ENCODE data around the gene LDLRAD4. TPM values are rescaled to one million over a fixed set of nuclear protein-coding genes. Genes with fewer than 3 reads are reported as not detected.

LDLRAD4 gene
- total and polyA plus RNA-seq, 2 donors (not counting 1 experiment from before 2014, with no cell fraction given): 13.9 to 35.7 TPM

- Histone ChIP-seq H2AFZ (ENCODE audit: insufficient read depth, low read depth, low read length, poor library complexity, severe bottlenecking) (no peak overlapping the region), H3K4me2 (replicated peaks; ENCODE audit: low read depth, low read length, poor library complexity, severe bottlenecking) (no peak overlapping the region), H3K4me3 (ENCODE audit: control extremely low read depth in 1 of 5, extremely low read depth in 1 of 5, insufficient read depth in 1 of 5, low read depth in 2 of 5, low read length in 4 of 5) (no peak overlapping the region), H3K27ac (ENCODE audit: low read length in 2 of 2) (no peak overlapping the region), H3K79me2 (ENCODE audit: control insufficient read depth, insufficient read depth, low read length) (peaks cover 17% of the 10 kb centered on the region), H4K20me1 (ENCODE audit: control insufficient read depth, insufficient read depth, low read length, poor library complexity, severe bottlenecking) (no peaks in the 10 kb centered on the region), H3K27me3 (replicated peaks in 1 of 4; ENCODE audit: control extremely low read depth in 1 of 4, control insufficient read depth in 3 of 4, insufficient read depth in 4 of 4, low read length in 3 of 4) (peaks cover 0 to 25% (median 7%) of the 10 kb centered on the region in 4 experiments), H3K9me3 (ENCODE audit: control extremely low read depth in 1 of 3, control insufficient read depth in 2 of 3, insufficient read depth in 1 of 3, low read length in 2 of 3) (peaks cover 0 to 3% (median 0%) of the 10 kb centered on the region in 3 donors), H3K4me1 (ENCODE audit: control insufficient read depth in 2 of 2, insufficient read depth in 2 of 2, low read length in 2 of 2) (peaks cover 7% of the 10 kb centered on the region in 2 donors), H3K9ac (ENCODE audit: low read length) (no peak overlapping the region), H3K36me3 (replicated peaks in 1 of 2; ENCODE audit: control extremely low read depth in 1 of 2, control insufficient read depth in 1 of 2, extremely low read depth in 1 of 2, insufficient read depth in 2 of 2, low read length in 1 of 2) (no peaks in the 10 kb centered on the region)
- peaks cover 17% of the 10 kb centered on the region for H3K4me1 Mint-ChIP-seq
- intact Hi-C loops (cut with micrococcal nuclease): loop anchor here (1.0 kb wide), 1 partner anchor 8 kb away; no protein-coding TSS in a partner anchor
- peaks cover 27% of the 10 kb centered on the region for H3K27me3 Mint-ChIP-seq
- ATAC-seq (ENCODE audit: low read depth) (no peak), DNase-seq (no peak)
- TF ChIP-seq CTCF (IDR thresholded peaks at IDR 0.05) (no peak), EZH2 (IDR thresholded peaks at IDR 0.05; ENCODE audit: borderline replicate concordance, insufficient read depth, low read depth, low read length, poor library complexity, severe bottlenecking) (no peak)
- ChIA-PET CTCF (no interaction called here), POLR2A (no interaction called here)
- H3K9me3 Mint-ChIP-seq (ENCODE audit: insufficient read depth): no peaks in the 10 kb centered on the region
- H3K27ac Mint-ChIP-seq: no peak overlapping the region
- no peak overlapping the region for H3K4me3 Mint-ChIP-seq
- WGBS (ENCODE audit: insufficient coverage): 80% methylated on average over 1 of the region's 3 CpGs
Measured at GRCh38 chr18:13456736-13457271, 238.2 kb downstream of the LDLRAD4 start.

GRCh38 chr18:13457327-13457726 is 238.8 kb downstream of the LDLRAD4 start:
- intact Hi-C loops (cut with micrococcal nuclease): no loop called here
- H2AFZ ChIP-seq (ENCODE audit: insufficient read depth, low read depth, low read length, poor library complexity, severe bottlenecking): peak overlapping the region; percentile 21
- H3K4me1 Mint-ChIP-seq: peaks cover 17% of the 10 kb centered on the region
- H3K4me3 ChIP-seq (ENCODE audit: control extremely low read depth in 1 of 5, extremely low read depth in 1 of 5, insufficient read depth in 1 of 5, low read depth in 2 of 5, low read length in 4 of 5): no peak overlapping the region
- no peak for TF ChIP-seq CTCF (IDR thresholded peaks at IDR 0.05)
- no peak for TF ChIP-seq EZH2 (IDR thresholded peaks at IDR 0.05; ENCODE audit: borderline replicate concordance, insufficient read depth, low read depth, low read length, poor library complexity, severe bottlenecking)
- peaks cover 27% of the 10 kb centered on the region for H3K27me3 Mint-ChIP-seq
- H3K9me3 ChIP-seq (ENCODE audit: control extremely low read depth in 1 of 3, control insufficient read depth in 2 of 3, insufficient read depth in 1 of 3, low read length in 2 of 3): peaks cover 0 to 3% (median 0%) of the 10 kb centered on the region in 3 donors
- H4K20me1 ChIP-seq (ENCODE audit: control insufficient read depth, insufficient read depth, low read length, poor library complexity, severe bottlenecking): no peaks in the 10 kb centered on the region
- 33% methylated on average over 8 of the region's 10 CpGs for WGBS (ENCODE audit: insufficient coverage)
- POLR2A ChIA-PET: no interaction called here
- H3K4me2 ChIP-seq (replicated peaks; ENCODE audit: low read depth, low read length, poor library complexity, severe bottlenecking): no peak overlapping the region
- H3K9ac ChIP-seq (ENCODE audit: low read length): no peak overlapping the region
- H3K27ac Mint-ChIP-seq: no peak overlapping the region
- H3K36me3 ChIP-seq (replicated peaks in 1 of 2; ENCODE audit: control extremely low read depth in 1 of 2, control insufficient read depth in 1 of 2, extremely low read depth in 1 of 2, insufficient read depth in 2 of 2, low read length in 1 of 2): no peaks in the 10 kb centered on the region
- no peaks in the 10 kb centered on the region for H3K9me3 Mint-ChIP-seq (ENCODE audit: insufficient read depth)
- H3K27ac ChIP-seq (ENCODE audit: low read length in 2 of 2): no peak overlapping the region
- CTCF ChIA-PET: no interaction called here
- H3K4me3 Mint-ChIP-seq: no peak overlapping the region
- H3K79me2 ChIP-seq (ENCODE audit: control insufficient read depth, insufficient read depth, low read length): peaks cover 19% of the 10 kb centered on the region
- peaks cover 0 to 25% (median 7%) of the 10 kb centered on the region in 4 experiments for H3K27me3 ChIP-seq (replicated peaks in 1 of 4; ENCODE audit: control extremely low read depth in 1 of 4, control insufficient read depth in 3 of 4, insufficient read depth in 4 of 4, low read length in 3 of 4)
- no peak for ATAC-seq (ENCODE audit: low read depth)
- no peak for DNase-seq
- peaks cover 7% of the 10 kb centered on the region in 2 donors for H3K4me1 ChIP-seq (ENCODE audit: control insufficient read depth in 2 of 2, insufficient read depth in 2 of 2, low read length in 2 of 2)
